ENCODE results near the gene IRF1.
"Not testable (repeated sequence)": the region's sequence is repeated elsewhere in the genome, so short reads cannot be mapped to it uniquely, and the experiment has no call there.

The IRF1 gene

GRCh38 chr5:132525299-132525724, 34.7 kb upstream of the IRF1 start:
- Histone ChIP-seq H3K4me2 (ENCODE audit: low read length, poor library complexity, severe bottlenecking) (no peak overlapping the region), H3K4ac (ENCODE audit: low read depth in 1 of 2, low read length in 2 of 2) (no peak overlapping the region), H2BK15ac (ENCODE audit: low read depth, poor library complexity, severe bottlenecking) (no peak overlapping the region), H3K27ac (ENCODE audit: low read length, poor library complexity, severe bottlenecking) (no peak overlapping the region), H2AK5ac (ENCODE audit: low read length, severe bottlenecking) (no peak overlapping the region), H2AFZ (ENCODE audit: low read depth, low read length) (no peak overlapping the region), H3K9me3 (ENCODE audit: control insufficient read depth, low read length) (peaks cover 8% of the 10 kb centered on the region), H3K23ac (ENCODE audit: low read length in 2 of 2) (no peak overlapping the region), H3K79me1 (replicated peaks; ENCODE audit: low read length, poor library complexity, severe bottlenecking) (no peaks in the 10 kb centered on the region), H2BK120ac (ENCODE audit: low read depth, low read length) (no peak overlapping the region), H4K91ac (ENCODE audit: low read length) (no peak overlapping the region), H3K14ac (ENCODE audit: low read length in 2 of 2) (no peak overlapping the region), H4K8ac (ENCODE audit: low read length) (no peak overlapping the region), H3K18ac (ENCODE audit: low read depth in 1 of 2, low read length in 2 of 2) (no peak overlapping the region), H3K36me3 (ENCODE audit: control insufficient read depth in 1 of 2, insufficient read depth in 2 of 2, low read depth in 1 of 2, low read length in 2 of 2) (no peaks in the 10 kb centered on the region), H2BK12ac (ENCODE audit: low read length in 2 of 2) (no peak overlapping the region), H3K4me1 (ENCODE audit: control insufficient read depth, insufficient read depth, low read depth, low read length) (peaks cover 3% of the 10 kb centered on the region), H3K4me3 (ENCODE audit: insufficient read depth in 1 of 2, low read depth in 1 of 2, low read length in 2 of 2) (no peak overlapping the region), H3K27me3 (ENCODE audit: control insufficient read depth in 1 of 2, insufficient read depth in 1 of 2, low read length in 2 of 2) (peaks cover 4 to 10% of the 10 kb centered on the region in 2 experiments), H2BK5ac (ENCODE audit: low read depth, low read length, poor library complexity, severe bottlenecking) (no peak overlapping the region), H3K9ac (ENCODE audit: low read length) (no peak overlapping the region)
- DNase-seq, result no peak

GRCh38 chr5:132524877-132525276, 34.3 kb upstream of the IRF1 start:
- not testable (repeated sequence) for H2BK12ac ChIP-seq (ENCODE audit: low read length in 2 of 2); DNase-seq; H3K4ac ChIP-seq (ENCODE audit: low read depth in 1 of 2, low read length in 2 of 2); H2AK5ac ChIP-seq (ENCODE audit: low read length, severe bottlenecking); H2BK120ac ChIP-seq (ENCODE audit: low read depth, low read length); H3K9ac ChIP-seq (ENCODE audit: low read length); H3K4me1 ChIP-seq (ENCODE audit: control insufficient read depth, insufficient read depth, low read depth, low read length); H2BK5ac ChIP-seq (ENCODE audit: low read depth, low read length, poor library complexity, severe bottlenecking); H3K36me3 ChIP-seq (ENCODE audit: control insufficient read depth in 1 of 2, insufficient read depth in 2 of 2, low read depth in 1 of 2, low read length in 2 of 2); H2AFZ ChIP-seq (ENCODE audit: low read depth, low read length); H3K79me1 ChIP-seq (replicated peaks; ENCODE audit: low read length, poor library complexity, severe bottlenecking); H3K9me3 ChIP-seq (ENCODE audit: control insufficient read depth, low read length); H4K91ac ChIP-seq (ENCODE audit: low read length); H3K27ac ChIP-seq (ENCODE audit: low read length, poor library complexity, severe bottlenecking); H3K18ac ChIP-seq (ENCODE audit: low read depth in 1 of 2, low read length in 2 of 2); H3K4me2 ChIP-seq (ENCODE audit: low read length, poor library complexity, severe bottlenecking); H3K23ac ChIP-seq (ENCODE audit: low read length in 2 of 2); H3K4me3 ChIP-seq (ENCODE audit: insufficient read depth in 1 of 2, low read depth in 1 of 2, low read length in 2 of 2); H3K14ac ChIP-seq (ENCODE audit: low read length in 2 of 2); H4K8ac ChIP-seq (ENCODE audit: low read length); H2BK15ac ChIP-seq (ENCODE audit: low read depth, poor library complexity, severe bottlenecking)
- H3K27me3 ChIP-seq (ENCODE audit: control insufficient read depth in 1 of 2, insufficient read depth in 1 of 2, low read length in 2 of 2), result peaks cover 4 to 10% of the 10 kb centered on the region in 2 experiments
- 84% methylated on average over 5 of the region's 5 CpGs for WGBS

DNA sequence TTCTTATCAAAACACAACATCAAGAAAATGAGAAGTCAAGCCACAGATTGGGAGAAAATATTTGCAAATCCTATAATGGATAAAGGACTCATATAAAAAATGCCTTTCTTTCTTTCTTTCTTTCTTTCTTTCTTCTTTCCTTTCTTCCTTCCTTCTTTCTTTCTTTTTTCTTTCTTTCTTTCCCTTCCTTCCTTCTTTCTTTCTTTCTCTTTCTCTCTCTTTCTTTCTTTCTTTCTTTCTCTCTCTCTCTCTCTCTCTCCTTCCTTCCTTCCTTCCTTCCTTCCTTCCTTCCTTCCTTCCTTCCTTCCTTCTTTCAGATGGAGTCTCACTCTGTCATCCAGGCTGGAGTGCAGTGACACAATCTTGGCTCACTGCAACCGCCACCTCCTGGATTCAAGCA, 31.5 kb upstream of the IRF1 start:
- H2BK12ac ChIP-seq (ENCODE audit: low read length in 2 of 2); H2BK15ac ChIP-seq (ENCODE audit: low read depth, poor library complexity, severe bottlenecking); H3K9ac ChIP-seq (ENCODE audit: low read length); H2BK5ac ChIP-seq (ENCODE audit: low read depth, low read length, poor library complexity, severe bottlenecking); H3K9me3 ChIP-seq (ENCODE audit: control insufficient read depth, low read length); H3K36me3 ChIP-seq (ENCODE audit: control insufficient read depth in 1 of 2, insufficient read depth in 2 of 2, low read depth in 1 of 2, low read length in 2 of 2); H3K79me1 ChIP-seq (replicated peaks; ENCODE audit: low read length, poor library complexity, severe bottlenecking); H4K8ac ChIP-seq (ENCODE audit: low read length); H3K4me3 ChIP-seq (ENCODE audit: insufficient read depth in 1 of 2, low read depth in 1 of 2, low read length in 2 of 2); H3K14ac ChIP-seq (ENCODE audit: low read length in 2 of 2); H3K4me2 ChIP-seq (ENCODE audit: low read length, poor library complexity, severe bottlenecking); H2BK120ac ChIP-seq (ENCODE audit: low read depth, low read length); H3K27me3 ChIP-seq (ENCODE audit: control insufficient read depth in 1 of 2, insufficient read depth in 1 of 2, low read length in 2 of 2); H4K91ac ChIP-seq (ENCODE audit: low read length); H3K4me1 ChIP-seq (ENCODE audit: control insufficient read depth, insufficient read depth, low read depth, low read length); H3K18ac ChIP-seq (ENCODE audit: low read depth in 1 of 2, low read length in 2 of 2); H3K27ac ChIP-seq (ENCODE audit: low read length, poor library complexity, severe bottlenecking); H2AFZ ChIP-seq (ENCODE audit: low read depth, low read length); DNase-seq; H3K4ac ChIP-seq (ENCODE audit: low read depth in 1 of 2, low read length in 2 of 2); H2AK5ac ChIP-seq (ENCODE audit: low read length, severe bottlenecking); H3K23ac ChIP-seq (ENCODE audit: low read length in 2 of 2): not testable (repeated sequence)
- 100% methylated on average over 1 of the region's 1 CpG for WGBS

DNA sequence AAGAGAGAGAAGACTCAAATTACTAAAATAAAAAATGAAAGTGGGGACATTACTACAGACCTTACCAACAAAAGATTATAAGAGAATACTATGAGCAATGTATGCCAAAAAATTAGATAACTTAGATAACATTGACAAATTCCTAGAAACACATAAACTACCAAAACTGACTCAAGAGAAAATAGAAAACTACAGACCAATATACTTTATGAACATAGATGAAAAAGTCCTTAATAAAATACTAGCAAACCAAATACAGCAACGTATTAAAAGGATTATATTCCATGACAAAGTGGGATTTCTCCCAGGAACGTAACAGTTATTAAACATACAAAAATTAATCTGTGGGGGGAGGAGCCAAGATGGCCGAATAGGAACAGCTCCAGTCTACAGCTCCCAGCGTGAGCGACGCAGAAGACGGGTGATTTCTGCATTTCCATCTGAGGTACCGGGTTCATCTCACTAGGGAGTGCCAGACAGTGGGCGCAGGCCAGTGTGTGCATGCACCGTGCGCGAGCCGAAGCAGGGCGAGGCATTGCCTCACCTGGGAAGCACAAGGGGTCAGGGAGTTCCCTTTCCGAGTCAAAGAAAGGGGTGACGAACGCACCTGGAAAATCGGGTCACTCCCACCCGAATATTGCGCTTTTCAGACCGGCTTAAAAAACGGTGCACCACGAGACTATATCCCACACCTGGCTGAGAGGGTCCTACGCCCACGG, 23.2 kb upstream of the IRF1 start:
- H3K36me3 ChIP-seq (ENCODE audit: control insufficient read depth in 1 of 2, insufficient read depth in 2 of 2, low read depth in 1 of 2, low read length in 2 of 2), result not testable (repeated sequence)
- WGBS, result 93% methylated on average over 3 of the region's 25 CpGs

More for the DNA sequence above, 23.2 kb upstream of the IRF1 start:
- not testable (repeated sequence) for H3K4ac ChIP-seq (ENCODE audit: low read depth in 1 of 2, low read length in 2 of 2); H3K27me3 ChIP-seq (ENCODE audit: control insufficient read depth in 1 of 2, insufficient read depth in 1 of 2, low read length in 2 of 2); H3K79me1 ChIP-seq (replicated peaks; ENCODE audit: low read length, poor library complexity, severe bottlenecking); H4K8ac ChIP-seq (ENCODE audit: low read length); H2BK15ac ChIP-seq (ENCODE audit: low read depth, poor library complexity, severe bottlenecking); DNase-seq; H2AFZ ChIP-seq (ENCODE audit: low read depth, low read length); H2BK5ac ChIP-seq (ENCODE audit: low read depth, low read length, poor library complexity, severe bottlenecking); H3K4me1 ChIP-seq (ENCODE audit: control insufficient read depth, insufficient read depth, low read depth, low read length); H3K18ac ChIP-seq (ENCODE audit: low read depth in 1 of 2, low read length in 2 of 2); H3K4me2 ChIP-seq (ENCODE audit: low read length, poor library complexity, severe bottlenecking); H2AK5ac ChIP-seq (ENCODE audit: low read length, severe bottlenecking); H3K14ac ChIP-seq (ENCODE audit: low read length in 2 of 2); H3K4me3 ChIP-seq (ENCODE audit: insufficient read depth in 1 of 2, low read depth in 1 of 2, low read length in 2 of 2); H2BK12ac ChIP-seq (ENCODE audit: low read length in 2 of 2); H3K27ac ChIP-seq (ENCODE audit: low read length, poor library complexity, severe bottlenecking); H4K91ac ChIP-seq (ENCODE audit: low read length); H3K9ac ChIP-seq (ENCODE audit: low read length); H3K23ac ChIP-seq (ENCODE audit: low read length in 2 of 2); H2BK120ac ChIP-seq (ENCODE audit: low read depth, low read length)
- H3K9me3 ChIP-seq (ENCODE audit: control insufficient read depth, low read length), result peaks cover 15% of the 10 kb centered on the region
